ENCODE measurements around the gene ROBO2.
A peak's percentile ranks its signal among the peaks of the same experiment; 100 is the strongest.
"Not testable (repeated sequence)": the region's sequence is repeated elsewhere in the genome, so short reads cannot be mapped to it uniquely, and the experiment has no call there.

Gene ROBO2

GRCh38 chr3:77328690-77329089, 288.8 kb downstream of the ROBO2 start:
- DNase-seq (ENCODE audit: low read depth), result peak; percentile 73

- peak; percentile 59 for DNase-seq (ENCODE audit: low read depth)
Observed at GRCh38 chr3:77329116-77329515, 289.2 kb downstream of the ROBO2 start.

GRCh38 chr3:77338195-77338594, 298.3 kb downstream of the ROBO2 start:
- DNase-seq (ENCODE audit: low read depth), result no peak

- no peak for DNase-seq (ENCODE audit: low read depth)
Observed at GRCh38 chr3:77342027-77342426, 302.1 kb downstream of the ROBO2 start.

GRCh38 chr3:77342688-77343087, 302.8 kb downstream of the ROBO2 start:
- no peak for DNase-seq (ENCODE audit: low read depth)

GRCh38 chr3:77345009-77345408, 305.1 kb downstream of the ROBO2 start:
- DNase-seq (ENCODE audit: low read depth), result no peak

- DNase-seq (ENCODE audit: low read depth), result peak; percentile 30
Observed at GRCh38 chr3:77348244-77348855, 308.5 kb downstream of the ROBO2 start.

GRCh38 chr3:77354958-77355357, 315.1 kb downstream of the ROBO2 start:
- no peak for DNase-seq (ENCODE audit: low read depth)

- DNase-seq (ENCODE audit: low read depth), result no peak
Observed at GRCh38 chr3:77362936-77363335, 323.0 kb downstream of the ROBO2 start.

- no peak for DNase-seq (ENCODE audit: low read depth)
Observed at GRCh38 chr3:77365152-77365551, 325.3 kb downstream of the ROBO2 start.

GRCh38 chr3:77370413-77370812, 330.5 kb downstream of the ROBO2 start:
- DNase-seq (ENCODE audit: low read depth), result peak; percentile 78

- DNase-seq (ENCODE audit: low read depth), result no peak
Observed at GRCh38 chr3:77372018-77372417, 332.1 kb downstream of the ROBO2 start.

GRCh38 chr3:77372634-77373346, 332.9 kb downstream of the ROBO2 start:
- DNase-seq (ENCODE audit: low read depth), result no peak

- no peak for DNase-seq (ENCODE audit: low read depth)
Observed at GRCh38 chr3:77373619-77374018, 333.7 kb downstream of the ROBO2 start.

- no peak for DNase-seq (ENCODE audit: low read depth)
Observed at GRCh38 chr3:77376511-77376910, 336.6 kb downstream of the ROBO2 start.

GRCh38 chr3:77377717-77378116, 337.8 kb downstream of the ROBO2 start:
- no peak for DNase-seq (ENCODE audit: low read depth)

- DNase-seq (ENCODE audit: low read depth), result no peak
Observed at GRCh38 chr3:77380136-77380535, 340.2 kb downstream of the ROBO2 start.

GRCh38 chr3:77381431-77381830, 341.5 kb downstream of the ROBO2 start:
- no peak for DNase-seq (ENCODE audit: low read depth)

- DNase-seq (ENCODE audit: low read depth), result no peak
Observed at GRCh38 chr3:77392181-77392580, 352.3 kb downstream of the ROBO2 start.

- no peak for DNase-seq (ENCODE audit: low read depth)
Observed at GRCh38 chr3:77394046-77394445, 354.1 kb downstream of the ROBO2 start.

- DNase-seq (ENCODE audit: low read depth), result peak; percentile 34
Observed at GRCh38 chr3:77404871-77405270, 365.0 kb downstream of the ROBO2 start.

GRCh38 chr3:77407441-77407840, 367.5 kb downstream of the ROBO2 start:
- DNase-seq (ENCODE audit: low read depth), result peak; percentile 29

GRCh38 chr3:77410334-77410733, 370.4 kb downstream of the ROBO2 start:
- not testable (repeated sequence) for DNase-seq (ENCODE audit: low read depth)

GRCh38 chr3:77411334-77411733, 371.4 kb downstream of the ROBO2 start:
- DNase-seq (ENCODE audit: low read depth), result no peak

All from fibroblast of gingiva (primary cell).